GM23338 (cell line): ENCODE data around the gene MMRN2.

Experiments
- CREB1 ChIP-seq: fragments of 250-450 bp; sonication (Bioruptor Pico); IDR thresholded peaks from 2 replicates; pipeline ENCODE4 v1.5.0; 2020; ENCODE audit warnings: low read depth, mild to moderate bottlenecking, moderate library complexity
- CTCF ChIP-seq, 2 experiments: fragments of 200-600 bp in 1 of 2; sonication (generic) in 1 of 2; conservative IDR thresholded peaks; 2 replicates each; pipeline versions ENCODE4 v1.5.1 to v1.6.1; 2016 to 2017; ENCODE audit warnings: antibody characterized with exemption in 2 of 2, low read depth in 2 of 2, mild to moderate bottlenecking in 2 of 2, moderate library complexity in 1 of 2
- EZH2 ChIP-seq: fragments of 200-600 bp; sonication (generic); IDR thresholded peaks from one replicate; pipeline ENCODE4 v1.8.0; 2017; ENCODE audit warnings: antibody characterized with exemption, mild to moderate bottlenecking, low read depth; ENCODE audit not compliant: unreplicated experiment
- POLR2AphosphoS5 ChIP-seq: IDR thresholded peaks from 2 replicates; pipeline ENCODE4 v1.6.1; 2016; ENCODE audit warnings: antibody characterized with exemption, low read depth
- REST ChIP-seq: IDR thresholded peaks from one replicate; pipeline ENCODE4 v1.6.1; 2018; ENCODE audit warnings: antibody characterized with exemption; ENCODE audit not compliant: unreplicated experiment
- STAT1 ChIP-seq: IDR thresholded peaks from one replicate; pipeline ENCODE4 v1.6.1; 2016; ENCODE audit warnings: antibody characterized with exemption; ENCODE audit not compliant: unreplicated experiment
- ZNF114 ChIP-seq: fragments of 250-450 bp; sonication (Bioruptor Pico); IDR thresholded peaks from 2 replicates; pipeline ENCODE4 v1.5.0; 2020; ENCODE audit warnings: mild to moderate bottlenecking, moderate library complexity
- ZNF331 ChIP-seq: fragments of 250-450 bp; sonication (Bioruptor Pico); IDR thresholded peaks from 2 replicates; pipeline ENCODE4 v1.5.0; 2020; ENCODE audit warnings: low read depth, mild to moderate bottlenecking, moderate library complexity

GRCh38 chr10:86968994-86969355 is 11.6 kb upstream of the MMRN2 start:
- TF ChIP-seq STAT1 = no peak
- no peak for TF ChIP-seq CTCF (conservative IDR thresholded peaks at IDR 0.05; ENCODE audit: low read depth in 2 of 2)
- no peak for TF ChIP-seq EZH2
- TF ChIP-seq POLR2AphosphoS5 = no peak
- TF ChIP-seq ZNF331 (CRISPR knock-in tag) = no peak
- TF ChIP-seq REST = no peak
- TF ChIP-seq ZNF114 = no peak
- no peak for TF ChIP-seq CREB1 (CRISPR knock-in tag)
